Measurements from ENCODE around the gene C16orf87.

C16orf87 gene

DNA sequence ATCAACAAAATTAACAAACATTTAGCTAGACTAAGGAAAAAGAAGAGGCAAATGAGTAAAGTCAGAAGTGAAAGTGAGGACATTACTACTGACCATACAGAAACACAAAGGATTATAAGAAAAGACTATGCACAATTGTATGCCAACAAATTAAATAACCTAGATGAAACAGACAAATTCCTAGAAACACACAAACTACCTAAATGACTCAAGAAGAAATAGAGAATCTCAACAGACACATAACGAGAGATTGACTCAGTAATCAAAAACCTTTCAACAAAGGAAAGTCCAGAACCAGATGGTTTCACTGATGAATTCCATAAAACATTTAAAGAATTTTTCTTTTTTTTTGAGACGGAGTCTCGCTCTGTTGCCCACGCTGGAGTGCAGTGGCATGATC, 47.2 kb downstream of the C16orf87 start:
- TF ChIP-seq CTCF (IDR thresholded peaks at IDR 0.05; ENCODE audit: extremely low read depth, missing control alignments) = no peak

DNA sequence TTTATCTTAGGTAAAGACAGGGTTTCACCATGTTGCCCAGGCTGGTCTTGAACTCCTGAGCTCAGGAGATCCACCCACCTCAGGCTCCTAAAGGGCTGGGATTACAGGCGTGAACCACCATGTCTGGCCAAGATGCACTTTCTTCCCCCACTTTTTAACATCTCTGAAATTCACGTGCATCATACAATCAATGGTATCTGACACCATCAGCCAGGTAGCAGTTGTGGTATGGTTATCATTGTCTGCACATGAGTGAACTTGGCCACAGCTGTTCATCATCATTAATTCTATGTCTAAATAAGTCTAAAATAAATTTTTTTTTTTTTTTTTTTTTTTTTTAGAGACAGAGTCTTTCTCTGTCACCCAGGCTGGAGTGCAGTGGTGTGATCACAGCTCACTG, 48.7 kb downstream of the C16orf87 start:
- DNase-seq (ENCODE audit: low spot score) = no peak
- TF ChIP-seq CTCF (IDR thresholded peaks at IDR 0.05; ENCODE audit: extremely low read depth, missing control alignments) = no peak

More for the DNA sequence above, 47.2 kb downstream of the C16orf87 start:
- no peak for DNase-seq (ENCODE audit: low spot score)

GRCh38 chr16:46777804-46778203, 53.2 kb downstream of the C16orf87 start:
- DNase-seq (ENCODE audit: low spot score) = no peak
- TF ChIP-seq CTCF (IDR thresholded peaks at IDR 0.05; ENCODE audit: extremely low read depth, missing control alignments) = no peak

DNA sequence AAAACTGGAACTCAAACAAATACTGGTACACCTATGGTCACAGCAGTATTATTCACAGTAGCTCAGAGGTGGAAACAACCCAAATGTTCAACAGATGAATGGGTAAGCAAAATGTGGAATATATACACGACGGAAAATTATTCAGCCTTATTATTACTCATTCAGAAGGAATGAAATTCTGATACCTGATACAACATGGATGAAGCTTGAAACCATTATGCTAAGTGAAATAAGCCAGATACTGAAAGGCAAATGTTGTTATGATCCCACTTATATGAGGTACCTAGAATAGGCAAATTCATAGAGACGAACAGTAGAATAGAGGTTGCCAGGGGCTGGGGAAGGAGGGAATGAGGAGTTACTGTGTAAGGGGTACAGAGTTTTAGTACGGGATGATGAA, 55.8 kb downstream of the C16orf87 start:
- no peak for DNase-seq (ENCODE audit: low spot score)
- TF ChIP-seq CTCF (IDR thresholded peaks at IDR 0.05; ENCODE audit: extremely low read depth, missing control alignments) = no peak

DNA sequence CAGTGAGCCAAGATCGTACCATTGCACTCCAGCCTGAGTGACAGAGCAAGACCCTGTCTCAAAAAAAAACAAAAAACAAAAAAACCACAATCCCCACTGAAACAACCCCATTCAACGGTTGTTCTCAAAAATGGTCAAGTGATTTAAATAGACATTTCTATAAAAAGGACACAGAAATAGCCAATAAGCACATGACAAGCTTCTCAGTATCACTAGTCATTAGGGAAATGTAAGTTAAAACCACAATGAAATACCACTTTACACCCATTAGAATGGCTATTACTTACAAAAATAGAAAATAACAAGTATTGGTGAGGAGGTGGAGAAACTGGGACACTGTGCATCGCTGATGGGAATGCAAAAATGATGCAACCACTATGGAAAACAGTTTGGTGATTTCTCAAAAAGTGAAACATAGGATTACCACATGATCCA, 56.2 kb downstream of the C16orf87 start:
- TF ChIP-seq CTCF (IDR thresholded peaks at IDR 0.05; ENCODE audit: extremely low read depth, missing control alignments) = no peak
- DNase-seq (ENCODE audit: low spot score) = no peak

GRCh38 chr16:46772463-46772862, 58.5 kb downstream of the C16orf87 start:
- no peak for DNase-seq (ENCODE audit: low spot score)
- TF ChIP-seq CTCF (IDR thresholded peaks at IDR 0.05; ENCODE audit: extremely low read depth, missing control alignments) = no peak

- no peak for DNase-seq (ENCODE audit: low spot score)
- no peak for TF ChIP-seq CTCF (IDR thresholded peaks at IDR 0.05; ENCODE audit: extremely low read depth, missing control alignments)
Observed at GRCh38 chr16:46768809-46769208, 62.2 kb downstream of the C16orf87 start.
